DOHH2 (cell line): ENCODE data around the gene CTSW.

ENCODE experiments used
- CTCF ChIP-seq: fragments of 200-600 bp; sonication (generic); IDR thresholded peaks from one replicate; pipeline ENCODE4 v1.5.1; 2014; ENCODE audit warnings: antibody characterized with exemption, mild to moderate bottlenecking, low read depth, low read length; ENCODE audit not compliant: poor library complexity, severe bottlenecking
- EZH2phosphoT487 ChIP-seq: fragments of 200-600 bp; sonication (generic); IDR thresholded peaks from 2 replicates; pipeline ENCODE4 v1.6.1; 2017; ENCODE audit warnings: borderline replicate concordance, mild to moderate bottlenecking, antibody characterized with exemption, low read length, moderate library complexity, mixed read lengths

- TF ChIP-seq CTCF (no peak), EZH2phosphoT487 (no peak)
Measured at GRCh38 chr11:65861165-65861505, 18.5 kb upstream of the CTSW start.
